ENCODE data around the gene GZMM.

Gene GZMM

DNA sequence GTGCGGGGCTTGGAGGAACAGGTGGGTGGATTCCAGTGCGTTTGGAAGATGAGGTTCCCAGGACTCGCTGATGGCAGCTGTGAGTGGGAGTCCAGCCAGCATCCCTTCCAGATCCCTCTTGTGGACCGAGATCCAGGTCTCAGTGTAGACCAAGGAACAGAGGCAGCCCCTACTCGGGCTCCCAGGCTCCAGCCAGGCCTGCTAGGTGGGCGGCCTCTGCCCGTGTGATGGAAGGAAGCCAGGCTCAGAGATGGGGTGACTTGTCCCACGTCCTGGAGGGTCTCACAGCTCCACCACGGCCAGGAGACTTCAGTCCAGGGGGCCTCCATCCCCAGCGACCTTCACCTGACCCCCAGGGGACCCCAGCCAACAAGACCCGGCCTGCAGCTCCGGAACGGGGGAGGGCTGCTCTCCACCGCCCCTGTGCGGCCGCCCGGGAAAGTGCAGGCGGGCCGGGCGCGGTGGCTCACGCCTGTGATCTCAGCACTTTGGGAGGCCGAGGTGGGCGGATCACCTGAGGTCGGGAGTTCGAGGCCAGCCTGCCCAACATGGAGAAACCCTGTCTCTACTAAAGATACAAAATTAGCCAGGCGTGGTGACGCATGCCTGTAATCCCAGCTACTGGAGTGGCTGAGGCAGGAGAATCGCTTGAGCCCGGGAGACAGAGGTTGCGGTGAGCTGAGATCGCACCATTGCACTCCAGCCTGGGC lies 48.3 kb upstream of the GZMM start (continued):
- TF ChIP-seq, protein P1, sequence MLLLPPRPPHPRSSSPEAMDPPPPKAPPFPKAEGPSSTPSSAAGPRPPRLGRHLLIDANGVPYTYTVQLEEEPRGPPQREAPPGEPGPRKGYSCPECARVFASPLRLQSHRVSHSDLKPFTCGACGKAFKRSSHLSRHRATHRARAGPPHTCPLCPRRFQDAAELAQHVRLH (tag by site-specific recombination; IDR thresholded peaks at IDR 0.05): peak; percentile 93
- no peak for TF ChIP-seq ZNF157 (tag by site-specific recombination; IDR thresholded peaks at IDR 0.05)
- TF ChIP-seq ZBTB48 (tag by site-specific recombination; IDR thresholded peaks at IDR 0.05): no peak
- TF ChIP-seq ZNF610 (tag by site-specific recombination; IDR thresholded peaks at IDR 0.05; ENCODE audit: borderline replicate concordance): no peak
- no peak for TF ChIP-seq ZNF221 (tag by site-specific recombination; IDR thresholded peaks at IDR 0.05; ENCODE audit: borderline replicate concordance)
- TF ChIP-seq, protein P2, sequence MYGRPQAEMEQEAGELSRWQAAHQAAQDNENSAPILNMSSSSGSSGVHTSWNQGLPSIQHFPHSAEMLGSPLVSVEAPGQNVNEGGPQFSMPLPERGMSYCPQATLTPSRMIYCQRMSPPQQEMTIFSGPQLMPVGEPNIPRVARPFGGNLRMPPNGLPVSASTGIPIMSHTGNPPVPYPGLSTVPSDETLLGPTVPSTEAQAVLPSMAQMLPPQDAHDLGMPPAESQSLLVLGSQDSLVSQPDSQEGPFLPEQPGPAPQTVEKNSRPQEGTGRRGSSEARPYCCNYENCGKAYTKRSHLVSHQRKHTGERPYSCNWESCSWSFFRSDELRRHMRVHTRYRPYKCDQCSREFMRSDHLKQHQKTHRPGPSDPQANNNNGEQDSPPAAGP (tag by site-specific recombination; IDR thresholded peaks at IDR 0.05): no peak
- no peak for TF ChIP-seq SALL2 (tag by site-specific recombination; IDR thresholded peaks at IDR 0.05; ENCODE audit: borderline replicate concordance)
- TF ChIP-seq KLF1 (tag by site-specific recombination; IDR thresholded peaks at IDR 0.05): peak; percentile 76
- no peak for TF ChIP-seq ZNF23 (tag by site-specific recombination; IDR thresholded peaks at IDR 0.05; ENCODE audit: borderline replicate concordance)
- no peak for TF ChIP-seq ZNF670 (tag by site-specific recombination; IDR thresholded peaks at IDR 0.05; ENCODE audit: low read depth)
- TF ChIP-seq, protein P3, sequence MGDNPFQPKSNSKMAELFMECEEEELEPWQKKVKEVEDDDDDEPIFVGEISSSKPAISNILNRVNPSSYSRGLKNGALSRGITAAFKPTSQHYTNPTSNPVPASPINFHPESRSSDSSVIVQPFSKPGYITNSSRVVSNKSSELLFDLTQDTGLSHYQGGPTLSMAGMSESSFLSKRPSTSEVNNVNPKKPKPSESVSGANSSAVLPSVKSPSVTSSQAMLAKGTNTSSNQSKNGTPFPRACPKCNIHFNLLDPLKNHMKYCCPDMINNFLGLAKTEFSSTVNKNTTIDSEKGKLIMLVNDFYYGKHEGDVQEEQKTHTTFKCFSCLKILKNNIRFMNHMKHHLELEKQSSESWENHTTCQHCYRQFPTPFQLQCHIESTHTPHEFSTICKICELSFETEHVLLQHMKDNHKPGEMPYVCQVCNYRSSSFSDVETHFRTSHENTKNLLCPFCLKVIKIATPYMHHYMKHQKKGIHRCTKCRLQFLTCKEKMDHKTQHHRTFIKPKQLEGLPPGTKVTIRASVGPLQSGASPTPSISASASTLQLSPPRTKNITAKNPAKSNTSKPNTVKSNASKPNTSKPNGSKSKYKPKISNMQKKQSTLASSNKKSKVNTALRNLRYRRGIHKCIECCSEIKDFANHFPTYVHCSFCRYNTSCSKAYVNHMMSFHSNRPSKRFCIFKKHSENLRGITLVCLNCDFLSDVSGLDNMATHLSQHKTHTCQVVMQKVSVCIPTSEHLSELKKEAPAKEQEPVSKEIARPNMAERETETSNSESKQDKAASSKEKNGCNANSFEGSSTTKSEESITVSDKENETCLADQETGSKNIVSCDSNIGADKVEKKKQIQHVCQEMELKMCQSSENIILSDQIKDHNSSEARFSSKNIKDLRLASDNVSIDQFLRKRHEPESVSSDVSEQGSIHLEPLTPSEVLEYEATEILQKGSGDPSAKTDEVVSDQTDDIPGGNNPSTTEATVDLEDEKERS (tag by site-specific recombination; IDR thresholded peaks at IDR 0.05): no peak
- TF ChIP-seq KLF9 (tag by site-specific recombination; IDR thresholded peaks at IDR 0.05; ENCODE audit: low read depth): peak; percentile 77; the same call in 1 of the 2 replicates
- TF ChIP-seq ZNF677 (tag by site-specific recombination; IDR thresholded peaks at IDR 0.05): no peak
- TF ChIP-seq GLI4 (tag by site-specific recombination; IDR thresholded peaks at IDR 0.05): 0 out of 2 replicates have a peak, but pooled peaks have one; percentile 14
- no peak for TF ChIP-seq ZNF211 (tag by site-specific recombination; IDR thresholded peaks at IDR 0.05; ENCODE audit: low read depth)
- no peak for TF ChIP-seq ZNF311 (tag by site-specific recombination; IDR thresholded peaks at IDR 0.05; ENCODE audit: borderline replicate concordance)
- no peak for TF ChIP-seq TCF7L2 (IDR thresholded peaks at IDR 0.05; ENCODE audit: borderline replicate concordance, low read depth, low read length)
- TF ChIP-seq GLIS2 (tag by site-specific recombination; IDR thresholded peaks at IDR 0.05): peak; percentile 66; the same call in 1 of the 2 replicates
- no peak for TF ChIP-seq ZNF324 (tag by site-specific recombination; IDR thresholded peaks at IDR 0.05)
- TF ChIP-seq, protein P4, sequence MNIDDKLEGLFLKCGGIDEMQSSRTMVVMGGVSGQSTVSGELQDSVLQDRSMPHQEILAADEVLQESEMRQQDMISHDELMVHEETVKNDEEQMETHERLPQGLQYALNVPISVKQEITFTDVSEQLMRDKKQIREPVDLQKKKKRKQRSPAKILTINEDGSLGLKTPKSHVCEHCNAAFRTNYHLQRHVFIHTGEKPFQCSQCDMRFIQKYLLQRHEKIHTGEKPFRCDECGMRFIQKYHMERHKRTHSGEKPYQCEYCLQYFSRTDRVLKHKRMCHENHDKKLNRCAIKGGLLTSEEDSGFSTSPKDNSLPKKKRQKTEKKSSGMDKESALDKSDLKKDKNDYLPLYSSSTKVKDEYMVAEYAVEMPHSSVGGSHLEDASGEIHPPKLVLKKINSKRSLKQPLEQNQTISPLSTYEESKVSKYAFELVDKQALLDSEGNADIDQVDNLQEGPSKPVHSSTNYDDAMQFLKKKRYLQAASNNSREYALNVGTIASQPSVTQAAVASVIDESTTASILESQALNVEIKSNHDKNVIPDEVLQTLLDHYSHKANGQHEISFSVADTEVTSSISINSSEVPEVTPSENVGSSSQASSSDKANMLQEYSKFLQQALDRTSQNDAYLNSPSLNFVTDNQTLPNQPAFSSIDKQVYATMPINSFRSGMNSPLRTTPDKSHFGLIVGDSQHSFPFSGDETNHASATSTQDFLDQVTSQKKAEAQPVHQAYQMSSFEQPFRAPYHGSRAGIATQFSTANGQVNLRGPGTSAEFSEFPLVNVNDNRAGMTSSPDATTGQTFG (tag by site-specific recombination; IDR thresholded peaks at IDR 0.05; ENCODE audit: borderline replicate concordance): no peak
- TF ChIP-seq ZNF140 (tag by site-specific recombination; IDR thresholded peaks at IDR 0.05): no peak
- TF ChIP-seq ZNF830 (tag by site-specific recombination; IDR thresholded peaks at IDR 0.05; ENCODE audit: low read depth): no peak
- no peak for TF ChIP-seq ZNF664 (tag by site-specific recombination; IDR thresholded peaks at IDR 0.05)
- TF ChIP-seq ZNF24 (tag by site-specific recombination; IDR thresholded peaks at IDR 0.05): no peak; the same call in 1 of the 2 replicates
- TF ChIP-seq ZNF510 (tag by site-specific recombination; IDR thresholded peaks at IDR 0.05; ENCODE audit: insufficient replicate concordance): no peak
- TF ChIP-seq SP2 (tag by site-specific recombination; IDR thresholded peaks at IDR 0.05): no peak
- no peak for TF ChIP-seq ZNF426 (tag by site-specific recombination; IDR thresholded peaks at IDR 0.05)
- TF ChIP-seq ZNF114 (tag by site-specific recombination; IDR thresholded peaks at IDR 0.05): no peak
- TF ChIP-seq, protein P5, sequence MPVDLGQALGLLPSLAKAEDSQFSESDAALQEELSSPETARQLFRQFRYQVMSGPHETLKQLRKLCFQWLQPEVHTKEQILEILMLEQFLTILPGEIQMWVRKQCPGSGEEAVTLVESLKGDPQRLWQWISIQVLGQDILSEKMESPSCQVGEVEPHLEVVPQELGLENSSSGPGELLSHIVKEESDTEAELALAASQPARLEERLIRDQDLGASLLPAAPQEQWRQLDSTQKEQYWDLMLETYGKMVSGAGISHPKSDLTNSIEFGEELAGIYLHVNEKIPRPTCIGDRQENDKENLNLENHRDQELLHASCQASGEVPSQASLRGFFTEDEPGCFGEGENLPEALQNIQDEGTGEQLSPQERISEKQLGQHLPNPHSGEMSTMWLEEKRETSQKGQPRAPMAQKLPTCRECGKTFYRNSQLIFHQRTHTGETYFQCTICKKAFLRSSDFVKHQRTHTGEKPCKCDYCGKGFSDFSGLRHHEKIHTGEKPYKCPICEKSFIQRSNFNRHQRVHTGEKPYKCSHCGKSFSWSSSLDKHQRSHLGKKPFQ (tag by site-specific recombination; IDR thresholded peaks at IDR 0.05): no peak
- TF ChIP-seq, protein P6, sequence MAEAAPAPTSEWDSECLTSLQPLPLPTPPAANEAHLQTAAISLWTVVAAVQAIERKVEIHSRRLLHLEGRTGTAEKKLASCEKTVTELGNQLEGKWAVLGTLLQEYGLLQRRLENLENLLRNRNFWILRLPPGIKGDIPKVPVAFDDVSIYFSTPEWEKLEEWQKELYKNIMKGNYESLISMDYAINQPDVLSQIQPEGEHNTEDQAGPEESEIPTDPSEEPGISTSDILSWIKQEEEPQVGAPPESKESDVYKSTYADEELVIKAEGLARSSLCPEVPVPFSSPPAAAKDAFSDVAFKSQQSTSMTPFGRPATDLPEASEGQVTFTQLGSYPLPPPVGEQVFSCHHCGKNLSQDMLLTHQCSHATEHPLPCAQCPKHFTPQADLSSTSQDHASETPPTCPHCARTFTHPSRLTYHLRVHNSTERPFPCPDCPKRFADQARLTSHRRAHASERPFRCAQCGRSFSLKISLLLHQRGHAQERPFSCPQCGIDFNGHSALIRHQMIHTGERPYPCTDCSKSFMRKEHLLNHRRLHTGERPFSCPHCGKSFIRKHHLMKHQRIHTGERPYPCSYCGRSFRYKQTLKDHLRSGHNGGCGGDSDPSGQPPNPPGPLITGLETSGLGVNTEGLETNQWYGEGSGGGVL (tag by site-specific recombination; IDR thresholded peaks at IDR 0.05): no peak
